Body of pancreas (tissue), 4 donors: ENCODE measurements around the gene TMEM144. TPM values are rescaled to one million over a fixed set of nuclear protein-coding genes. Genes with fewer than 3 reads are reported as not detected.

Source experiments
- ATAC-seq: fragments of 150-250 bp; one replicate; pipeline ENCODE4 v1.9.1; 2016
- DNase-seq, 4 donors: peaks; one replicate each; pipeline ENCODE4 v3.0.0-alpha.2; 2019
- H3K27ac ChIP-seq, 4 donors: fragments of 200-600 bp; sonication (generic); 1 replicate in 3 of 4; 2 replicates in 1 of 4; pipeline versions ENCODE4 v1.5.1 to v1.6.1; 2016 to 2019; ENCODE audit warnings: mild to moderate bottlenecking in 1 of 4, mixed read lengths in 1 of 4, moderate library complexity in 1 of 4
- H3K27me3 ChIP-seq, 2 donors: fragments of 200-600 bp; sonication (generic); one replicate each; pipeline ENCODE4 v1.6.0; 2016; ENCODE audit warnings: mild to moderate bottlenecking in 1 of 2
- H3K36me3 ChIP-seq, 2 donors: fragments of 200-600 bp; sonication (generic); replicated peaks in 1 of 2; 2 replicates each; pipeline ENCODE4 v1.5.1; 2016; ENCODE audit warnings: low read depth in 2 of 2; ENCODE audit not compliant: insufficient read depth in 1 of 2
- H3K4me1 ChIP-seq: fragments of 200-600 bp; sonication (generic); one replicate; pipeline ENCODE4 v1.6.0; 2016
- H3K4me3 ChIP-seq, 2 donors: fragments of 200-600 bp; sonication (generic); 1 replicate in 1 of 2; 2 replicates in 1 of 2; pipeline ENCODE4 v1.5.1; 2016 to 2019
- H3K9me3 ChIP-seq, 3 donors: fragments of 200-600 bp; sonication (generic); 1 replicate in 2 of 3; 2 replicates in 1 of 3; pipeline ENCODE4 v1.5.1; 2016
- POLR2A ChIP-seq, 3 donors: fragments of 450-650 bp; IDR thresholded peaks; one replicate each; pipeline ENCODE4 v1.6.1; 2016; ENCODE audit warnings: antibody characterized with exemption in 3 of 3, mild to moderate bottlenecking in 2 of 3
- WGBS, 2 donors: methylation state at CpG; one replicate each; pipeline ENCODE4 v1.1.5; 2017; 5-methylcytosine and 5-hydroxymethylcytosine counted together
- intact Hi-C: fragments of 100-400 bp; cut with DNase I; formaldehyde crosslinking; loops from one replicate; pipeline ENCODE4 v1.15.1; 2023
- total RNA-seq, 2 donors: library from RNA; depleted of rRNA; stranded (reverse); fragments of >200 nt; gene quantifications; one replicate each; pipeline ENCODE4 v1.1.0, GENCODE V29; 2016
- TF ChIP-seq, protein P1 (sequence below), 7 experiments: fragments of 450-650 bp in 4 of 7; fragments of 200-600 bp in 3 of 7; sonication (generic) in 3 of 7; IDR thresholded peaks; one replicate each; pipeline ENCODE4 v1.5.1; 2016 to 2019; ENCODE audit warnings: antibody characterized with exemption in 7 of 7

The TMEM144 gene
- total RNA-seq, 2 donors from 2014 or later: 10.5 to 13.0 TPM

DNA sequence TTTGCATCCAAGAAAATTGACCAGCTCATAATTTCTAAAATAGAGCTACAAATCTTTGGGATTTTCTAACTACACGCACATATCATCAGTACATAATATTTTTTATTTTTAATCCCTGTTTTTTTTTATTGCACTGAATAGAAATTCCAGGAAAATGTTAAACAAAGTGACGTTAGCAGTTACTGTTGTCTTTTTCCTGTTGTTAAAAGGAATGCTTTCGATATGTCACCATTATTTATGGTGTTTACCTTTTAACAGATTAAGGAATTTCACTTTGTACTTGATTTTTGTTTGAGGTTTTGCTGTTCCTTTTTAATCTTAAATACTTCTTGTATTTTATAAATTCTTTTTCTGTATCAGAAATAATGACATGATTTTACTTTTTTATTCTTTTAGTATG lies 89.7 kb downstream of the TMEM144 start:
- WGBS, 2 donors: 15 to 20% methylated on average over 3 of the region's 3 CpGs
- ATAC-seq (no peak), DNase-seq (no peak)
- H3K27ac ChIP-seq: peak overlapping the region; percentile 62 to 75 (median 70)
- no peaks in the 10 kb centered on the region for H3K27me3 ChIP-seq
- TF ChIP-seq, protein P1, sequence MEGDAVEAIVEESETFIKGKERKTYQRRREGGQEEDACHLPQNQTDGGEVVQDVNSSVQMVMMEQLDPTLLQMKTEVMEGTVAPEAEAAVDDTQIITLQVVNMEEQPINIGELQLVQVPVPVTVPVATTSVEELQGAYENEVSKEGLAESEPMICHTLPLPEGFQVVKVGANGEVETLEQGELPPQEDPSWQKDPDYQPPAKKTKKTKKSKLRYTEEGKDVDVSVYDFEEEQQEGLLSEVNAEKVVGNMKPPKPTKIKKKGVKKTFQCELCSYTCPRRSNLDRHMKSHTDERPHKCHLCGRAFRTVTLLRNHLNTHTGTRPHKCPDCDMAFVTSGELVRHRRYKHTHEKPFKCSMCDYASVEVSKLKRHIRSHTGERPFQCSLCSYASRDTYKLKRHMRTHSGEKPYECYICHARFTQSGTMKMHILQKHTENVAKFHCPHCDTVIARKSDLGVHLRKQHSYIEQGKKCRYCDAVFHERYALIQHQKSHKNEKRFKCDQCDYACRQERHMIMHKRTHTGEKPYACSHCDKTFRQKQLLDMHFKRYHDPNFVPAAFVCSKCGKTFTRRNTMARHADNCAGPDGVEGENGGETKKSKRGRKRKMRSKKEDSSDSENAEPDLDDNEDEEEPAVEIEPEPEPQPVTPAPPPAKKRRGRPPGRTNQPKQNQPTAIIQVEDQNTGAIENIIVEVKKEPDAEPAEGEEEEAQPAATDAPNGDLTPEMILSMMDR (IDR thresholded peaks at IDR 0.05): no peak
- TF ChIP-seq POLR2A (IDR thresholded peaks at IDR 0.05): no peak
- no peaks in the 10 kb centered on the region for H3K36me3 ChIP-seq
- peaks cover 0 to 6% (median 0%) of the 10 kb centered on the region in 3 donors for H3K9me3 ChIP-seq
- no peak overlapping the region for H3K4me3 ChIP-seq
- peaks cover 21% of the 10 kb centered on the region for H3K4me1 ChIP-seq
- intact Hi-C loops: no loop called here

DNA sequence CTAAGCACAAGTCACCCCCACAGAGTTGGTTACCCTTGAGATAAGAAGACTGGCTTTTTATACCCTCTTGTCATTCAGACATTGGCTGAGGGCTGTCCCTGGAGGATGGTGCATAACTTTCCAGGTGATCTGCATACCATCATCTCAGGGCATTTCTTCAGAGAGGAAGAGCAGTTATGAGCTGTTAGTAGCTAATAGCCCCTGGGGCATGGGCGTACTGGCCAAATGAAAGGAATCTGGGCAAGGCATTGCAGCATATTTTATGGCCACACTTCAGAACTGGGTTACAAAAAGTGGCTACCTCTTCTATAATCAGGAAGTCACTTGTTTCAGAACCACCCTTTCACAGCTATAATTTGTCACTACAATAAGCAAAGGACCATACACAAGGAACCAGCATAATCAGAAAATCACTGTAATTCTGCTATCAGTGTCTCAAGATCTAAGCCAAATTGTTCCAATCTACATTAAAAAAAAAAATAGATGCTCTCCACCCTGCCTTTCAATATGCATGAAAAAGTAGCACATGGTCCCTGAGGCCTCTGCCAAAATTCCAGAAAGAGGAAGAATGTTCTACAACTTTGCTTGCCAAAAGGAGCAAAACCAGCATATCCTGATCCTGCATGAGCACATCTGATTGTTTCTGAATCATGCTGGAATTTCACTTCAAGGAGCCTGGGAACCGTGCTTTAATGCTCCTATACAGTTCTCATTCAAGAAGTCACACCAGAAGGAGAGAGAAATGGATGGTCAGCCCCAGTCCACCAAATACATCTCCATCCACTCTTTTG lies 92.0 kb downstream of the TMEM144 start:
- WGBS, 2 donors: 74 to 93% methylated on average over 2 of the region's 2 CpGs
- DNase-seq (peak in 1 of 4 donors; percentile 22), ATAC-seq (no peak)
- TF ChIP-seq, protein P1 (IDR thresholded peaks at IDR 0.05): no peak
- no peak for TF ChIP-seq POLR2A (IDR thresholded peaks at IDR 0.05)
- Histone ChIP-seq H3K9me3 (peaks cover 0 to 6% (median 0%) of the 10 kb centered on the region in 3 donors), H3K4me1 (peaks cover 21% of the 10 kb centered on the region), H3K36me3 (no peaks in the 10 kb centered on the region), H3K27me3 (no peaks in the 10 kb centered on the region), H3K27ac (no peak overlapping the region), H3K4me3 (no peak overlapping the region)
- intact Hi-C loops: no loop called here

- no peak for DNase-seq
- Histone ChIP-seq H3K27ac (no peak overlapping the region), H3K27me3 (no peaks in the 10 kb centered on the region), H3K4me1 (peaks cover 10% of the 10 kb centered on the region), H3K36me3 (no peaks in the 10 kb centered on the region), H3K4me3 (no peak overlapping the region), H3K9me3 (no peaks in the 10 kb centered on the region)
- TF ChIP-seq, protein P1 (IDR thresholded peaks at IDR 0.05): no peak
- no peak for TF ChIP-seq POLR2A (IDR thresholded peaks at IDR 0.05)
- intact Hi-C loops: no loop called here
- 55 to 68% methylated on average over 1 of the region's 1 CpG for WGBS, 2 donors
- no peak for ATAC-seq
These were observed 94.4 kb downstream of the TMEM144 start for GRCh38 chr4:158304694-158305093.

Other genes with a start within 250 kb of the TMEM144 start
- gene GASK1B, start 37.5 kb upstream of the TMEM144 start, total RNA-seq: 10 to 100 TPM; 15.5 to 22.3 TPM